Measurements from ENCODE around the gene WDR46. TPM values are rescaled to one million over a fixed set of nuclear protein-coding genes. Genes with fewer than 3 reads are reported as not detected.

The WDR46 gene
- total and polyA plus RNA-seq, 2 of the 8 experiments (the other 6 are each of a cell fraction or from before 2014, with no cell fraction given): 69.7 to 91.0 TPM

GRCh38 chr6:33313105-33313708, 24.2 kb upstream of the WDR46 start (continued):
- TF ChIP-seq SIRT6 (IDR thresholded peaks at IDR 0.05; ENCODE audit: low read length) (no peak), RBBP5 (IDR thresholded peaks at IDR 0.05; ENCODE audit: borderline replicate concordance, low read depth, low read length) (no peak)
